Prostate gland (tissue), 2 donors: ENCODE data around the gene MGAT4A.

Source experiments
- CTCF ChIP-seq, 4 experiments: fragments of 200-600 bp in 2 of 4; fragments of 450-650 bp in 2 of 4; sonication (generic) in 2 of 4; IDR thresholded peaks; 1 replicate in 3 of 4; 2 replicates in 1 of 4; pipeline ENCODE4 v1.5.1; 2016 to 2019; ENCODE audit warnings: antibody characterized with exemption in 4 of 4, mild to moderate bottlenecking in 2 of 4, moderate library complexity in 2 of 4
- POLR2A ChIP-seq: fragments of 450-650 bp; IDR thresholded peaks from one replicate; pipeline ENCODE4 v1.6.1; 2016; ENCODE audit warnings: antibody characterized with exemption, mild to moderate bottlenecking

DNA sequence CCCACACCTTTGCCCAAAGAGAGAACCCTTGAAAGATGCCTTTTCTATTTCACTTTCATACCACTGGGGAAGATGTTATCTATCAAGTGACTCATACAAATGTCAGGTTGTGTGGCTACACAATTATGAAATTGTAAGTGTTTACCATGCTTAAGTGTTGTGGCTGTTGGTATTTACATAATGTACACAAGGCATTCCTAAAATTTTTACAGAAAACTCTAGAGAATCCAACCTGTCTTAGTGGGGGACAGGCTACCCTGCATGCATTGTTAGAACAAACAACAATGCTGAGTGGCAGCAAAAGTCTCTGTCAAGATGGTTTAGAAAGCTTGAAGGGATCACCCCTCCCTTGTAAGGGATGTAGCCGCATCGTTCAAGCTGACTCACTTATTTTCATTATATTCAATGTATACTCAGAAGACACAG lies 5.5 kb upstream of the MGAT4A start:
- TF ChIP-seq CTCF (IDR thresholded peaks at IDR 0.05) (no peak), POLR2A (no peak)
